Raji (cell line): ENCODE data around the gene GRIN3B.
A peak's percentile ranks its signal among the peaks of the same experiment; 100 is the strongest.

Source experiments
- POLR2A ChIP-seq: IDR thresholded peaks from 2 replicates; pipeline ENCODE4 v1.6.1; 2011; ENCODE audit warnings: low read depth, low read length, control low read depth; ENCODE audit not compliant: insufficient read depth

GRIN3B gene

DNA sequence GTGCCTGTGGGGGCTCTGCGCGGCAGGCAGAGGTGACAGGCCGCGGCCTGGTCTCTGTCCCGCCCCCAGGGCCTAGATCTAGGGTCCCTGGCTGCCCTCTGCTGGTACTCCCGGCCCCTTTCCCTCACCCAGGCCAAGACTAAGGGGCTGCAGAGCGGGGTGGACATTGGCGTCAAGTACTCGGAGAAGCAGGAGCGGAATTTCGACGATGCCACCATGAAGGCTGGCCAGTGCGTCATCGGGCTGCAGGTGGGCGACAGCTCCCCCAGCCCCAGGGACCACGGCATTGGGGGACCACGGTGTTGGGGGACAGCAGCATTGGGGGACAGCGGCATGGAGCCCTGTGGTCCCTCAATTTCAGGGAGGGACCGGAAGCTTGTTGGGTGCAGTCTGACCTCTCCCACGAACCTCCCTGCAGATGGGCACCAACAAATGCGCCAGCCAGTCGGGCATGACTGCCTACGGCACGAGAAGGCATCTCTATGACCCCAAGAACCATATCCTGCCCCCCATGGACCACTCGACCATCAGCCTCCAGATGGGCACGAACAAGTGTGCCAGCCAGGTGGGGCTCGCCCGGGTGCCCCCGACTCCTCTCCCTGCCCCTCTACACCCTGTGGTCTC lies 35.9 kb downstream of the GRIN3B start:
- no peak for TF ChIP-seq POLR2A

DNA sequence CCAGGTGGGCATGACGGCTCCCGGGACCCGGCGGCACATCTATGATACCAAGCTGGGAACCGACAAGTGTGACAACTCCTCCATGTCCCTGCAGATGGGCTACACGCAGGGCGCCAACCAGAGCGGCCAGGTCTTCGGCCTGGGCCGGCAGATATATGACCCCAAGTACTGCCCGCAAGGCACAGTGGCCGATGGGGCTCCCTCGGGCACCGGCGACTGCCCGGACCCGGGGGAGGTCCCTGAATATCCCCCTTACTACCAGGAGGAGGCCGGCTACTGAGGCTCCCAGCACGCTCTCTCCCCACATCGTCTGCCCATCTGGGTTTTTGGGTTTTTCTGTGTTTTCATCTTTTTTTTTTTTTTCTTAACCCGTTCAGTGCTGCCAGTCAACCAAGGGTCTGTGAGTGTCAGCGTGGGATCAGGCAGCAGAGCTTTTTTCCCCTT lies 37.4 kb downstream of the GRIN3B start:
- TF ChIP-seq POLR2A, result no peak

DNA sequence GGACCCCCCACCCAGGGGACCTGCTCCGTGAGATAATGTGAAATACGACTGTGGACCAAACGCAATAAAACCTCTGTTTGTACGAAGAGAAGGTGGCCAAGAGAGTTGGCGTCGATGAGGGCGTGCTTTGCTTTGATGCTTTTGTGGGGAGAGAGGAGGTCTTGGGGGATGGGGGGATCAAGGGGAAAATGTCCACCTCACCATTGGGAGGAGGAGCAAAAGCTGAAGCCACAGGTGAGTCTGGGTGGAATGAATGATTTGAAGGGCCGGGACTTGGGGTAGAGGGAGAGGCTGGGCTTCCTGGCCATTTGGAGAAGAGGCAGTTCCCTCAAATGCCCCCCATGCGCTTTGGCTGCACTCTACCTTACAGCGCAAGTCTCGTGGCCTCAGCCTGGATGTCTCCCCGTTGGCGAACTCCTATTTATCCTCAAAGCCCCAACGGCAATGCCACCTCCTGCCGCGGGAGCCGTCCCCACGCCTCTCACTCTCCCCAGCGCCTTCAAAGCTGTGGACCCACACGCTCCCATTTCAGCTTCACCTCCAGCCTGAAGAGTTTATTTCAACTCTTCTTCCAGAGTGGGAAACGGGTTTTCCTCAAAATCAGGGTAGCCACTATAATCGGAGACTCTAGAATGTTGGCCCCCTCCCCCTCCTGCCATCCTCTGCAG lies 38.9 kb downstream of the GRIN3B start:
- TF ChIP-seq POLR2A, result no peak

DNA sequence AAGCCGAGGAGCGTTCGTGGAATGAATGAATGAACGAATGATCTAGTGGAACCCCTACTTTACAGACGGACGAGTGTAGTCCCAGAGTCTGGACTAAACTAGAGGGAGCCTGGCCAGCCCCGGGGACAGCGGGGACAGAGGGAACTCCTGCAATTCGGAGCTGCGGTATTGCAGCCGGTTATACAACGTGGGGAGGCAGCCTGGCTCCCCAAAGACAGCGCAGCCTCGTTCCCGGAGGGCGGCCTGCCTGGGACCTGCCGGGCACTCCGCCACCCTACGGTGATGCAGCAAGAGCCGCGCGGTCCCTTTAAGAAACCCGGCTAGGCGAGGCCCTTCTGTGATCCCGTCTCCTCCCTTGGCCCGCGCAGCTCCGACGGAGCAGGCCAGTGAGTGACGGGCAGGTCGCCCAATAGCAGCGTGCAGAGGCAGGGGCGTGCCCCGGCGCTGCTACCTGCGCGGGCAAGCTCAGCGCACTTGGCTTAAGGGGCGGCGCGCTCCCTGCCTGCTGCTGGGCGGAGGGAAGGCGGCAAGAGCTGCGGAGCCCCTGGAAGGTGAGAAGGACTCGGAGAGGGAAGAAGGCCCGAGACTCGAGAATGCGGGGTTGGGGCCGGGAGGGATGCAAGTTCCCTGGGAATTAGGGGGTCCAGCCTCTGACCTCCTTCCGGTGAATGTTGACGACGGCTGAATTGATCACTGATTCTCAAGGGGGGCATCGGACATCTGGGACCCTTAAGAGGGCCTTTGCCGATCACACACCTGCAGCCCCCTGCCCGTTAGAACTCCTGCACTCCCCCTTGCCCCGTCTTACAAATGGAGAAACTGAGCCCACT lies 39.6 kb downstream of the GRIN3B start, which contains the start of gene ABCA7:
Gene ABCA7, plus strand, starts transcription at position 462 of the 830 bp plus-strand sequence. CDS start 1,255 bp downstream, outside the sequence.
- peak; percentile 83 for TF ChIP-seq POLR2A

DNA sequence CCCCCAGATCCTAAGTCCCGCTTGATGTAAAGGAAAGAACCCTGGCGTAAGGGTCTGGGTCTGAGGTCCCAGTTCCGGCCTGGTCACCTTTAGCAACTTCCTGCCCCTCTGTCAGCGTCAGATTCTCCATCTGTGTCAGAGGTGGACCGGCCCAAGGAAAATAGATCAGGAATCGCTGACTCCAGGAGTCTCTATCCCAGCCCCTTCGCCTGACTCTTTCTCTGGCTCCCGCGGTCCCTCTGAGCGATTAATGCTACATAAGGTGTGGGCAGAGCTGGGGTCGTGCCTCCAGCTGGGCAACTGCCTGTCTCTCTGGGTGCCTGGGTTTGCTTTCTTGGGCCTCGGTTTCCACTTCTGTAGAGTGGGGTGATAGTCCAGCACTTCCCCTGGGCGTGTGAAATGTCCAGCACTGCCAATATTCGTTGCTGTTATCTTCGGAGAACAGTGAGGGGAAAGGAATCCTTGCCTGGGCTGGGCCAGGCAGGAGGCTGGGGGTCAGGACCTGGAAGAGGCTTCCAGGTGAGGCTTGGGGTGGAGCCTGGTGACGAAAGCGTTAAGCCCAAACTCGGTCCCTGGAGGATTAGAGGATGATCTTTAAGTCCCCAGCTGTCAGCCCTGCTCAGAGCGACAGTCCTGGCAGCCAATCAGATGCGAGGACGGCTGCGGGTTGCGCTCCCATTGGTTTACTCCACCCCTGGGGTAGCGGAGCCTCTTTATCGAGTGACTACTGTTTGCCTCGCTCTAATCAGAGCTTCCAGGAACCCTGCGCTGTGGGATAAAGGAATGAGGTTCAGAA lies 40.5 kb downstream of the GRIN3B start:
- no peak for TF ChIP-seq POLR2A

DNA sequence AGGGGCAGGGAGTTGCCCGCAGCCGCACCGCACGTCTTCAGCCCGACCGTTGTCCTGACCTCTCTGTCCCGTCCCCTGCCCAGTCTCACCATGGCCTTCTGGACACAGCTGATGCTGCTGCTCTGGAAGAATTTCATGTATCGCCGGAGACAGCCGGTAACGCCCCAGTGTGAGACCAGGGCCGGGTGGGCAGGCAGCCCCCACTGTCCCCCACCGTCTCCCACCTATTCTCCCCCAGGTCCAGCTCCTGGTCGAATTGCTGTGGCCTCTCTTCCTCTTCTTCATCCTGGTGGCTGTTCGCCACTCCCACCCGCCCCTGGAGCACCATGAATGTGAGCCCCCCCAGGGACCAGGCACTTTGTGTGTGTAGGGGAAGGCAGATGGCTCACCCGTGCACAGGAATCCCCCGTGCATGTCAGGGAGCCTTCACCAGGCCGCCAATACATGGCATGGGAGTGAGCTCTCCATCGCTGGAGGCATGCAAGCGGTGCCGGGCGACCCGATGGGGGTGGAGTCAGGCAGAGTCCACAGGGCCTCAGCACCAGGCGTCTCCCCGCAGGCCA lies 41.1 kb downstream of the GRIN3B start:
- no peak for TF ChIP-seq POLR2A

DNA sequence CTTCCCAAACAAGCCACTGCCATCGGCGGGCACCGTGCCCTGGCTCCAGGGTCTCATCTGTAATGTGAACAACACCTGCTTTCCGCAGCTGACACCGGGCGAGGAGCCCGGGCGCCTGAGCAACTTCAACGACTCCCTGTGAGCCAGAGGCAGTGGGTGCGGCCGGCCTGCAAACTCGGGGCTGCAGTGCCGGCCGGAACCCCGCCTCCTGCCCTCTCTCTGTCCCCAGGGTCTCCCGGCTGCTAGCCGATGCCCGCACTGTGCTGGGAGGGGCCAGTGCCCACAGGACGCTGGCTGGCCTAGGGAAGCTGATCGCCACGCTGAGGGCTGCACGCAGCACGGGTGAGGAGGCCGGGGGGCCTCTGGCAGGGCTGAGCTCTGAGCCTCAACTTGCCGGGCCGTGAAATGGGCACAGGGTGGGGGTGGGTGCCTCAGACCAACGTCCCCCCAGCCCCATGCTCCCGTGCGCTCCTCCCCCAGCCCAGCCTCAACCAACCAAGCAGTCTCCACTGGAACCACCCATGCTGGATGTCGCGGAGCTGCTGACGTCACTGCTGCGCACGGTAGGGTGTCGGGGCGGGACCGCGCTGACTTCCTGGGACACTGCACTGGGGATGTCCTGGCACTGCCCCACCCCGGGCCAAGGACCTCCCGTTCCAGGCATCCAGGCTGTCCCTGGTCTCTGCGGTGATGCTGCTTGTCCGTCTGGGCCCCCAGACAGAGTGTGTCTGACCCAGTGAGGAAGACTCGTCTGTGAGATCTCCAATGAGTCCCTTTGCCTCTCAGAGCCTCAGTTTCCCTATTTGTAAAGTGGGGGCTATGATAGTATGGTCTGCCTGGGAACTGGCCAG lies 41.8 kb downstream of the GRIN3B start:
- TF ChIP-seq POLR2A, result no peak

DNA sequence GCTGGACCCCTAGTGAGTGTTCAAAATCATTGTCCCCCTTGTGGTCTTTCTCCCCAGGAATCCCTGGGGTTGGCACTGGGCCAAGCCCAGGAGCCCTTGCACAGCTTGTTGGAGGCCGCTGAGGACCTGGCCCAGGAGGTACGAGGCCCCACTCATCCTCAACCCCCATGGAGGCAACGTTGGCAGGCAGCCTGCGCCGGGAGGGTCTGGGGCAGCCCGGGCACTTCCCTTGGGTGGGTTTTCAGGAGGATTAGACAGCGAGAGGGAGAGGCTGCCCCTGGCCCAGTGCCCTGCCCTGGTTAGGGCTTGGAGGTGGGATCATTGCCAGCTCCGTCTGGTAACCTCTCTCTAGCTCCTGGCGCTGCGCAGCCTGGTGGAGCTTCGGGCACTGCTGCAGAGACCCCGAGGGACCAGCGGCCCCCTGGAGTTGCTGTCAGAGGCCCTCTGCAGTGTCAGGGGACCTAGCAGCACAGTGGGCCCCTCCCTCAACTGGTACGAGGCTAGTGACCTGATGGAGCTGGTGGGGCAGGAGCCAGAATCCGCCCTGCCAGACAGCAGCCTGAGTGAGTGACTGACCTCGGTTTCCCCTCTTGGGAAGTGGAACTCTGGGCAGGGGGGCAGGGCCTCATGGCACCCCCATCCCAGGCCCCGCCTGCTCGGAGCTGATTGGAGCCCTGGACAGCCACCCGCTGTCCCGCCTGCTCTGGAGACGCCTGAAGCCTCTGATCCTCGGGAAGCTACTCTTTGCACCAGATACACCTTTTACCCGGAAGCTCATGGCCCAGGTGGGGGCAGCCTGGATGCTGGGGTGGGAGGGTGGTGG lies 42.7 kb downstream of the GRIN3B start:
- no peak for TF ChIP-seq POLR2A

DNA sequence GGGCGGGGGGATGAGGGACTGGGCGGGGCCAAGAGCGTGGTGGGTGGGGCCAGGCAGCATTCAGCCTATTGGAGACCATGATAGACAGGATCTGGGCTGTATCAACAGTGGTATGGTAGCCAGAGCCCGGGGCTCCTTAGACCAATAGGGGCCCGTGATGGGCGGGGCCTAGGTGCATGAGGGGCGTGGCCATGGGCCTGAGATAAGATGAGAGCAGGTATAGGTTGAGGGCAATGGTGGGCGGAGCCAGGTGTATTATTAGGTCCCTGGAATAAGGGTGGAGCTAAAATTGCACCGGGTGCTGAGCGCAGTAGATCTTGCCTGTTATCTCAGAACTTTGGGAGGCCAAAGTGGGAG lies 45.0 kb downstream of the GRIN3B start:
- TF ChIP-seq POLR2A, result no peak

DNA sequence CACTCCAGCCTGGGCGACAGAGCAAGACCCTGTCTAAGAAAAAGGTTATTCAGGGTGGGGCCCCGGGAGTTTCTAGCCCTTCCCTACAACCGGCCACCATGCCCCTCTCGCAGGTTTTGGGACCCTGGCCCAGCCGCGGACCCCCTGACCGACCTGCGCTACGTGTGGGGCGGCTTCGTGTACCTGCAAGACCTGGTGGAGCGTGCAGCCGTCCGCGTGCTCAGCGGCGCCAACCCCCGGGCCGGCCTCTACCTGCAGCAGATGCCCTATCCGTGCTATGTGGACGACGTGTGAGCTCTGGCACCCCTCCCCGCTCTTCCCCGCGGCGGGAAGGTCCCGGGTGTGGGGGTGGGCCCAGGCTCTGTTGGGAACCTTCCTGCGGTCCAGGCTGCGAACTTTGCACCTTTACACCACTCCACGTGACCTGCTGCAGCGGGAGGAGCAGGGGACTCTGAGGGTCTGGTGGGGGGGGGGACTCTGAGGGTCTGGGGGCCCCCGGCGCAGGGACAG lies 46.0 kb downstream of the GRIN3B start:
- TF ChIP-seq POLR2A, result no peak

DNA sequence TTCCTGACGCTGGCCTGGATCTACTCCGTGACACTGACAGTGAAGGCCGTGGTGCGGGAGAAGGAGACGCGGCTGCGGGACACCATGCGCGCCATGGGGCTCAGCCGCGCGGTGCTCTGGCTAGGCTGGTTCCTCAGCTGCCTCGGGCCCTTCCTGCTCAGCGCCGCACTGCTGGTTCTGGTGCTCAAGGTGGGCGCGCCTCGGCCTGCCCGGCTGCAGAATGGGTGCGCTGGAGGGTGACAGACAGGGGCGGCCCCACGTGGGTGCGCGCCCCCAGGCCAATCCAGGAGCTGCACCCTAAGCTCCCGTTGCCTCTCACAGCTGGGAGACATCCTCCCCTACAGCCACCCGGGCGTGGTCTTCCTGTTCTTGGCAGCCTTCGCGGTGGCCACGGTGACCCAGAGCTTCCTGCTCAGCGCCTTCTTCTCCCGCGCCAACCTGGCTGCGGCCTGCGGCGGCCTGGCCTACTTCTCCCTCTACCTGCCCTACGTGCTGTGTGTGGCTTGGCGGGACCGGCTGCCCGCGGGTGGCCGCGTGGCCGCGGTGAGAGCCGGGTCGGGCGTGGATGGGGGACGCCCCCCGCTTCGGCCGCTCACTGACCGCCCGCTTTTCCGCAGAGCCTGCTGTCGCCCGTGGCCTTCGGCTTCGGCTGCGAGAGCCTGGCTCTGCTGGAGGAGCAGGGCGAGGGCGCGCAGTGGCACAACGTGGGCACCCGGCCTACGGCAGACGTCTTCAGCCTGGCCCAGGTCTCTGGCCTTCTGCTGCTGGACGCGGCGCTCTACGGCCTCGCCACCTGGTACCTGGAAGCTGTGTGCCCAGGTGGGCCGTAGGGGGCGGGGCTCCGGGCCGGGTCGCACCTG lies 46.8 kb downstream of the GRIN3B start:
- TF ChIP-seq POLR2A, result no peak

DNA sequence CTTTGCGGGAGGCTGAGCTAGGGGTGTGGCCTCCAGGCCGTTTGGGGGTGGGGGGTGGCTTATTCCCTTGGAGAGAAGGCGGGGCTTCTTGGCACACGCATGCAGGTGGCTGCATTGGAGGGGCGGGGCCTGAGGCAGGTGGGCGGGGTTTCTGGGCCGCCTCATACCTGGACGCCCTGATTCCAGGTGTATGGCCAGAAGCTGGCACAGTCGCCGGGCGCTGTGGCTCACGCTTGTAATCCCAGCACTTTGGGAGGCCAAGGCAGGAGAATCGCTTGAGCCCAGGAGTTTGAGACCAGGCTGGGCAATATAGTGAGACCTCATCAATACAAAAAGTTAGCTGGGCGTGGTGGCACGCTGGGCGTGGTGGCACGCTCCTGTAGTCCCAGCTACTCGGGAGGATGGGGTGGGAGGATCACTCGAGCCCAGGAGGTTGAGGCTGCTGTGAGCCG lies 47.5 kb downstream of the GRIN3B start:
- TF ChIP-seq POLR2A, result no peak
